H1 (cell line): Measurements from ENCODE around the gene PIAS4.

Experiments used
- BCL11A ChIP-seq, 2 experiments: IDR thresholded peaks; one replicate each; pipeline ENCODE4 v1.6.1; 2011; ENCODE audit warnings: low read depth in 2 of 2, low read length in 2 of 2, mild to moderate bottlenecking in 2 of 2
- CBX5 ChIP-seq: fragments of 300-800, 300-1000 bp; sonication (generic); IDR thresholded peaks from 2 replicates; pipeline ENCODE4 v1.7.1; 2016; ENCODE audit warnings: antibody characterized with exemption, low read length, low read depth
- CBX8 ChIP-seq: fragments of 300-800, 300-1000 bp; sonication (generic); IDR thresholded peaks from 2 replicates; pipeline ENCODE4 v1.7.1; 2016; ENCODE audit warnings: low read depth, low read length, borderline replicate concordance
- CEBPB ChIP-seq: IDR thresholded peaks from 2 replicates; pipeline ENCODE4 v1.6.1; 2012; ENCODE audit warnings: low read depth, low read length
- CTCF ChIP-seq, 3 experiments: IDR thresholded peaks; 1 replicate in 2 of 3; 2 replicates in 1 of 3; pipeline versions ENCODE4 v1.5.1 to v1.6.1; 2011; ENCODE audit warnings: low read length in 3 of 3, mild to moderate bottlenecking in 3 of 3, inconsistent platforms in 2 of 3, low read depth in 1 of 3, moderate library complexity in 1 of 3; ENCODE audit not compliant: insufficient read depth in 1 of 3; ENCODE audit errors: control extremely low read depth in 1 of 3
- GTF2F1 ChIP-seq: IDR thresholded peaks from 2 replicates; pipeline ENCODE4 v1.6.1; 2012; ENCODE audit warnings: low read depth, low read length, improper control_type of control experiment, borderline replicate concordance
- KDM5A ChIP-seq: fragments of 200-600 bp; IDR thresholded peaks from 2 replicates; pipeline ENCODE4 v1.7.1; 2012; ENCODE audit warnings: mild to moderate bottlenecking, low read length, inconsistent platforms, mixed read lengths
- RAD21 ChIP-seq, 2 experiments: IDR thresholded peaks in 1 of 2; conservative IDR thresholded peaks in 1 of 2; 2 replicates each; pipeline ENCODE4 v1.6.1; 2011; ENCODE audit warnings: low read depth in 2 of 2, low read length in 2 of 2, improper control_type of control experiment in 1 of 2, inconsistent platforms in 1 of 2, mild to moderate bottlenecking in 1 of 2, moderate library complexity in 1 of 2
- RFX5 ChIP-seq: IDR thresholded peaks from 2 replicates; pipeline ENCODE4 v1.6.1; 2011; ENCODE audit warnings: low read depth, low read length, improper control_type of control experiment, borderline replicate concordance
- TBP ChIP-seq: IDR thresholded peaks from 2 replicates; pipeline ENCODE4 v1.6.1; 2011; ENCODE audit warnings: low read depth, low read length, improper control_type of control experiment
- USF2 ChIP-seq: IDR thresholded peaks from 2 replicates; pipeline ENCODE4 v1.6.1; 2011; ENCODE audit warnings: low read length, improper control_type of control experiment
- YY1 ChIP-seq: IDR thresholded peaks from 2 replicates; pipeline ENCODE4 v1.6.1; 2011; ENCODE audit warnings: low read depth, mild to moderate bottlenecking, low read length

GRCh38 chr19:4016903-4017638 is 9.5 kb downstream of the PIAS4 start:
- no peak for TF ChIP-seq KDM5A
- no peak for TF ChIP-seq CTCF (IDR thresholded peaks at IDR 0.05; ENCODE audit: control extremely low read depth in 1 of 3, insufficient read depth in 1 of 3, low read depth in 1 of 3, low read length in 3 of 3)
- TF ChIP-seq YY1 = no peak
- TF ChIP-seq RAD21 (IDR thresholded peaks at IDR 0.05 in 1 of 2, conservative IDR thresholded peaks at IDR 0.05 in 1 of 2; ENCODE audit: low read depth in 2 of 2, low read length in 2 of 2) = no peak
- no peak for TF ChIP-seq CEBPB
- no peak for TF ChIP-seq CBX5
- TF ChIP-seq CBX8 = no peak
- no peak for TF ChIP-seq GTF2F1
- TF ChIP-seq BCL11A (IDR thresholded peaks at IDR 0.05; ENCODE audit: low read depth in 2 of 2, low read length in 2 of 2) = no peak
- no peak for TF ChIP-seq RFX5
- TF ChIP-seq TBP = no peak
- TF ChIP-seq USF2 = no peak
